Immature natural killer cell (primary cell): ENCODE results near the gene NUP58. TPM values are rescaled to one million over a fixed set of nuclear protein-coding genes. Genes with fewer than 3 reads are reported as not detected.
"Not testable (repeated sequence)": the region's sequence is repeated elsewhere in the genome, so short reads cannot be mapped to it uniquely, and the experiment has no call there.

Experiments
- DNase-seq, 3 donors: peaks; one replicate each; pipeline ENCODE4 v3.0.0; 2022; ENCODE audit warnings: mixed read lengths in 1 of 3
- H3K27ac Mint-ChIP-seq, 6 donors: one replicate each; pipeline ENCODE4 v1.8.0; 2020; ENCODE audit warnings: mixed read lengths in 6 of 6, mild to moderate bottlenecking in 5 of 6, inconsistent platforms in 4 of 6, moderate library complexity in 3 of 6
- H3K27me3 Mint-ChIP-seq, 3 donors: one replicate each; pipeline ENCODE4 v1.8.0; 2020 to 2021; ENCODE audit warnings: low read depth in 3 of 3, mild to moderate bottlenecking in 3 of 3, mixed read lengths in 3 of 3, moderate library complexity in 3 of 3, inconsistent platforms in 1 of 3
- H3K36me3 Mint-ChIP-seq, 3 donors: one replicate each; pipeline ENCODE4 v1.8.0; 2020; ENCODE audit warnings: mixed read lengths in 3 of 3, inconsistent platforms in 2 of 3, mild to moderate bottlenecking in 2 of 3
- H3K4me1 Mint-ChIP-seq, 2 donors: one replicate each; pipeline ENCODE4 v1.8.0; 2020; ENCODE audit warnings: inconsistent platforms in 2 of 2, mild to moderate bottlenecking in 2 of 2, mixed read lengths in 2 of 2, moderate library complexity in 1 of 2
- H3K4me3 Mint-ChIP-seq, 5 donors: one replicate each; pipeline ENCODE4 v1.8.0; 2020; ENCODE audit warnings: mild to moderate bottlenecking in 5 of 5, mixed read lengths in 5 of 5, inconsistent platforms in 3 of 5, moderate library complexity in 3 of 5
- H3K9me3 Mint-ChIP-seq, 6 donors: one replicate each; pipeline ENCODE4 v1.8.0; 2020; ENCODE audit warnings: mild to moderate bottlenecking in 6 of 6, mixed read lengths in 6 of 6, inconsistent platforms in 4 of 6, moderate library complexity in 3 of 6
- polyA plus RNA-seq, 3 donors: library from polyadenylated mRNA; unstranded; fragments of 300-500 nt; fragmentation: Illumina TruSeq; gene quantifications; one replicate each; pipeline ENCODE4 v1.2.3, GENCODE V29; 2021

The NUP58 gene
- polyA plus RNA-seq, 3 donors from 2014 or later, result 3.9 to 18.1 (median 11.5) TPM

DNA sequence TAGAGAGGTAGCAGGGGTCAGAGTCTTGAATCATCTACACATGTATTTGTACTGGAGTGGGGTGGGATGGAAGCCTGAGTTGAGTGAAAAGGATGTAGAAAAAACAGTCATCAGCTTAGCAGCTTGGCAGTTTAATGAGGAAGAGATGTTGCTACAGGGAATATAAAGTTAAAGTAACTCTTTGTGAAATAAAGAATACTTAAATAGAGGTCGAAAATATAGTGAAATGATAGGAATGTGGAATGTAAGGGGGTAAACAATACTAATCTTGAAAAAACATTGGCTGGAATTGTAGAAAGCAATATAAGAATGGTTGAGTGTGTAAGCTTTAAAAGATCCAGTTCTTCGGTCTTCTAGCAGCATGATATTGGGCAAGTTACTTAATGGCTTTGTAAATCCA, 22.7 kb downstream of the NUP58 start:
- no peaks in the 10 kb centered on the region for H3K9me3 Mint-ChIP-seq
- H3K36me3 Mint-ChIP-seq, result peaks cover 0 to 21% (median 9%) of the 10 kb centered on the region in 3 donors

DNA sequence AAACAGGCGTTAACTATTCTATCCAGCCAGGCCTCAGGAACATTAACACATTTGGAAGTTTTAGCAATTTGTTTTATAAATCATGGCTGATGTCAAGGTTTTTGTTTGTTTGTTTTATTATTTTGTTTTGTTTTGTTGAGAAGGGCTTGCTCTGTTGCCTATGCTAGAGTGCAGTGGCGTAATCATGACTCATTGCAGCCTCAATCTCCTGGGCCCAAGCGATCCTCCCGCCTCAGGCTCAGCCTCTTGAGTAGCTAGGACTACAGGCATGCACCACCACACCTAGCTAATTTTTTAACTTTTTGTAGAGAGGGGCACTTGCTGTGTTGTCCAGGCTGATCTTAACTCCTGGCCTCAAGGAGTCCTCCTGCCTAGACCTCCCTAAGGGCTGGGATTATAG, 28.3 kb downstream of the NUP58 start:
- H3K4me1 Mint-ChIP-seq, result peaks cover 0 to 10% of the 10 kb centered on the region in 2 donors
- peaks cover 9 to 46% (median 23%) of the 10 kb centered on the region in 3 donors for H3K36me3 Mint-ChIP-seq
- H3K9me3 Mint-ChIP-seq, result no peaks in the 10 kb centered on the region
- no peak overlapping the region for H3K4me3 Mint-ChIP-seq
- H3K27me3 Mint-ChIP-seq, result no peaks in the 10 kb centered on the region
- H3K27ac Mint-ChIP-seq, result no peak overlapping the region
- no peak for DNase-seq

More for the DNA sequence above, 22.7 kb downstream of the NUP58 start:
- Mint-ChIP-seq H3K27me3 (no peaks in the 10 kb centered on the region), H3K4me3 (no peak overlapping the region), H3K4me1 (no peaks in the 10 kb centered on the region), H3K27ac (peak overlapping the region in 2 of 6 donors; percentile 1 to 29)
- no peak for DNase-seq

DNA sequence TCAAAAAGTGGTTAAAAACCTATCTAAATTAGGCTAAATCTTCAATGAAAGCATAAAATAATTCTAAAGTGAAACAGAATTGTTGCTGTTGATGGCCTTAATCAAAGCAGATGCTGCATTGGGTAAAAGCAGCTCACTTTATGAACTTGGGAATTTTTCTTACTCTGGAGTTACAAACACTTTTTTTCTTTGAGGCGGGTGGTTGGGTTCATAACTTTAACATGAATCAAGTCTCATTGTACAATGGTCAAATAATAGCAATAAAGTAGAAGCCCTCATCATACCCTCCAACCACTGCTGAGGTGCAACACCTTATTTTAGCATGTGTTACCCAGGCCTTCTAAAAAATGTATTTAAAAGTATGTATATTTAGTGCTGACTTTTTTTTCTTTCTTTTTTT, 29.1 kb downstream of the NUP58 start:
- Mint-ChIP-seq H3K4me3 (no peak overlapping the region), H3K36me3 (peaks cover 9 to 41% (median 23%) of the 10 kb centered on the region in 3 donors), H3K9me3 (no peaks in the 10 kb centered on the region), H3K27ac (peak overlapping the region in 1 of 6 donors; percentile 17), H3K27me3 (no peaks in the 10 kb centered on the region), H3K4me1 (peaks cover 0 to 10% of the 10 kb centered on the region in 2 donors)
- no peak for DNase-seq

DNA sequence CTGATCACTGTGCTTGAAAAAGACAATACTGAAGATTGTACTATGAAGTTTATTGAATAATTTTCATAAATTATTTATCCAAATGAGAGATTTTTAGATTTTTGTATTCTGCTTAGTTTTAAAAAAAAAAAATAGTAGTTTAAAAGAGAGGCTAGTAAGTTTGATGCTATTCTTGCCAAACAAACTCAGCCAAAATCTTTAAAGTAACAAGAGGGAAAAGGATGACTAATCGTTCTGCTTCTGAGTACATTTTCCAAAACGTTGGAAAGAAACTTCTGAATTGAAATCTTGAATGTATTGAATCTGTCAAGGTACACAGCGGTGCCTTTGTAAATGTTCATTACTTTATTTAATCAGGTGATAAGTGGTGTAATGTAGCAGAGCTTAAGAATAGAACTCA, 34.4 kb downstream of the NUP58 start:
- Mint-ChIP-seq H3K27me3 (no peaks in the 10 kb centered on the region), H3K4me1 (peaks cover 0 to 10% of the 10 kb centered on the region in 2 donors), H3K27ac (no peak overlapping the region), H3K9me3 (no peaks in the 10 kb centered on the region), H3K4me3 (no peak overlapping the region), H3K36me3 (peaks cover 14 to 38% (median 21%) of the 10 kb centered on the region in 3 donors)
- no peak for DNase-seq

DNA sequence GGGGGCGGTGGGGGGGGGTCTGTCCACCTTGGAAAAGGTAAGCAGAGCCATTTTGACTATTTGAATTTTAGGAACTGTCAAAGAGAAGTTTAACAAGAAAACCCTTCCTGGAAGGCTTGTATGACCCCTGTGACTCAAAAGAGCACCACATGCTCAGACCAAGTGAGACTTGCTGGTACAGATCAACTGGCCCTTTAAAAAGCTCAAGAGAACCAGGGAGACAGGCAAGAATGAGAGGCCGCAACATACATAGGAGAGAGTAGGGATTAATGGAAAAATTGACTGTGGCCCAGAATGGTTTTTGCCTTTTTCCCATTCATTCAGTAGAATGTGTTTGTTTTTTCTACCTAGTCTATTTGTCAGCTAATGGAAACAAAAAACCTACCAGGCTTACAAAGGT, 44.2 kb downstream of the NUP58 start:
- Mint-ChIP-seq H3K4me3 (no peak overlapping the region), H3K27me3 (no peaks in the 10 kb centered on the region), H3K9me3 (no peaks in the 10 kb centered on the region), H3K36me3 (peaks cover 3 to 11% (median 7%) of the 10 kb centered on the region in 3 donors), H3K27ac (no peak overlapping the region), H3K4me1 (no peaks in the 10 kb centered on the region)
- no peak for DNase-seq

DNA sequence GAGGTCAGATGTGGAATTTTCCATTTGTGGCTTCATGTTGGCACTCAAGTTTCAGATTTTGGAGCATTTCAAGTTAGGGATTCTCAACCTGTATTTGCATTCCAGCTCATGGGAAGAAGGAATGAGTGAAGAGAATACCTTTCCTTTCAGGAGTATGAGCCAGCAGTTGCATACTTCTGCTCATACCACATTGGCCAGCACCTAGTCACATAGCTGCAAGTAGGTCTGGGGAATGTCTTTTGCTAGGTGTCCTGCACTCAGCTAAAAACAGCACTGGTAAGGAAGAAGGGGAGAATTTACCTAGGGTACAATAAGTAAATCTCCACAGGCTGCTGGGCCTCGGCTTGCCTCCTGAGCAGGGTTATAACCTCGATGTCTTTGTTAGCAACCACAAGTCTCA, 45.7 kb downstream of the NUP58 start:
- peaks cover 0 to 8% (median 4%) of the 10 kb centered on the region in 3 donors for H3K36me3 Mint-ChIP-seq

DNA sequence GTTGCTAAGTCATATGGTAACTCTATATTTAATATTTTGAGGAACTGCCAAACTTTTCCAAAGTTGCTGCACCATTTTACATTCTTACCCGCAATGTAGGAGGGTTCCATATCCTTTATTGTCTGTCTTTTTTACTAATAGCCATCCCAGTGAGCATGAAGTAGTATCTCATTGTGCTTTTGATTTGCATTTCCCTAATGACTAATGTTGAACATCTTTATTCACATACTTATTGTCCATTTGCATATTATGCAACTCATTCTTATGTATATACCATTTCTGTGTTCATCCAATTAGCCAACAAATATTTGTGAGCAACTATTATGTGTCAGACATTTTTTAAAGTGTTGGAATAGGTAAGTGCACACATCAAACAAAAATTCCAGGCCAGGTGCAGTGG, 50.0 kb downstream of the NUP58 start:
- Mint-ChIP-seq H3K4me1 (no peaks in the 10 kb centered on the region), H3K4me3 (no peak overlapping the region), H3K36me3 (no peaks in the 10 kb centered on the region), H3K27ac (no peak overlapping the region), H3K27me3 (peaks cover 4 to 14% (median 9%) of the 10 kb centered on the region in 3 donors), H3K9me3 (peaks cover 0 to 2% (median 0%) of the 10 kb centered on the region in 6 donors)
- DNase-seq, result no peak

More for the DNA sequence above, 45.7 kb downstream of the NUP58 start:
- Mint-ChIP-seq H3K9me3 (peaks cover 0 to 2% (median 0%) of the 10 kb centered on the region in 6 donors), H3K27me3 (peaks cover 0 to 2% (median 0%) of the 10 kb centered on the region in 3 donors), H3K4me3 (no peak overlapping the region), H3K4me1 (no peaks in the 10 kb centered on the region), H3K27ac (no peak overlapping the region)
- DNase-seq, result no peak

DNA sequence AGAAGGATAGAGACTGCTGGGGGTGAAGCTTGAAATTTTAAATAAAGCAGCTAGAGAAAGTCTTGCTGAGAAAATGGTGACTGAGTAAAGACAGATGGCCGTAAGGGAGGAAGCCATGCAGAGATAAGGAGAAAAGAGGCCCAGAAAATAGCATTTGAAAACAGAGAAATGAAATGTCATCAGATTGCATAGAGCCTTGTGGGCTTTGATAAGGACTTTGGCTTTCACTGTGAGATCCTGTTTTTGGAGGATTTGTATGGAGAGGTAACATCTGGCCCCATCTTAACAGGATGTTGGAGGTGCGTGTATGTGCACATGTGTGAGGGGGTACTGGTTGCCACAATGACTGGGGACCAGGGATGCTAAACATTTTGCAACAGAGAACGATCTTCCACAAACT, 50.8 kb downstream of the NUP58 start:
- no peak overlapping the region for H3K27ac Mint-ChIP-seq
- H3K4me1 Mint-ChIP-seq, result no peaks in the 10 kb centered on the region
- DNase-seq, result no peak
- peaks cover 4 to 14% (median 9%) of the 10 kb centered on the region in 3 donors for H3K27me3 Mint-ChIP-seq
- H3K4me3 Mint-ChIP-seq, result no peak overlapping the region
- H3K36me3 Mint-ChIP-seq, result no peaks in the 10 kb centered on the region
- peaks cover 0 to 2% (median 0%) of the 10 kb centered on the region in 6 donors for H3K9me3 Mint-ChIP-seq

DNA sequence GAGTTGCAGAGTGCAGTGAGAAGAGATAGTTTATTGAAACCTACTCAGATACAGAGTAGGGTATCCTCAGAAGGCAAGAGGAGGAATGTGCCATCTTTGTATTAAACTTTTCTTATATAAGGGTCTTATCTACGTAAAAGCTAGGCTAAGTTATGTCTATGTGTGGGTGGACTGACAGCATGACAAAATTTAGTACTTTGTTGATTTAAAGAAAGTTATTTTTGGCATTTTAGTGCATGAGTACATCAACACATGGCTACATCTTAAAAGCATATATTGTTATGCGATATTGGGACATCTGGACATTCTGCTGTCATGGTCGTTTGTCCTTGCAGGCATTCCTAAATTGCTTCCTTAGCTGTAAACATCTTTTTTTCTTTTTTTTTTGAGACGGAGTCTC, 51.4 kb downstream of the NUP58 start:
- no peaks in the 10 kb centered on the region for H3K36me3 Mint-ChIP-seq
- peaks cover 4 to 14% (median 9%) of the 10 kb centered on the region in 3 donors for H3K27me3 Mint-ChIP-seq
- no peak overlapping the region for H3K4me3 Mint-ChIP-seq
- no peaks in the 10 kb centered on the region for H3K4me1 Mint-ChIP-seq
- peaks cover 0 to 2% (median 0%) of the 10 kb centered on the region in 6 donors for H3K9me3 Mint-ChIP-seq
- H3K27ac Mint-ChIP-seq, result no peak overlapping the region
- DNase-seq, result no peak

DNA sequence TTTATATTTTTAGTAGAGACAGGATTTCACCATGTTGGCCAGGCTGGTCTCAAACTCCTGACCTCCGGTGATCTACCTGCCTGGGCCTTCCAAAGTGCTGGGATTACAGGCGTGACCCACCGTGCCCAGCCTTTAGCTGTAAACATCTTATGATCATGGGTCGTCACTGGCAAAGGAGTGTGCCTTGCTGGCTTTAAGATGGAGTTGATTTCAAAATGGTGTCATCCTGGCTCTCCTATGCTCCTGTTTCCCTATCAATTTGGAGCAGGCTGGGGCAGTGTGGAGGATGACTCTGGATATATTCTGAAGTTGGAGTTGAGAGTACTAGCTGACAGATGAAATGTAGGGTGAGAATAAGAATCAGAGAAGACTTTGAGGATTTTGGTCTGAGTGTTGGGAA, 51.9 kb downstream of the NUP58 start:
- H3K4me3 Mint-ChIP-seq, result no peak overlapping the region
- no peaks in the 10 kb centered on the region for H3K36me3 Mint-ChIP-seq
- no peak overlapping the region for H3K27ac Mint-ChIP-seq
- DNase-seq, result no peak
- peaks cover 4 to 14% (median 9%) of the 10 kb centered on the region in 3 donors for H3K27me3 Mint-ChIP-seq
- H3K9me3 Mint-ChIP-seq, result peaks cover 0 to 2% (median 0%) of the 10 kb centered on the region in 6 donors
- no peaks in the 10 kb centered on the region for H3K4me1 Mint-ChIP-seq

DNA sequence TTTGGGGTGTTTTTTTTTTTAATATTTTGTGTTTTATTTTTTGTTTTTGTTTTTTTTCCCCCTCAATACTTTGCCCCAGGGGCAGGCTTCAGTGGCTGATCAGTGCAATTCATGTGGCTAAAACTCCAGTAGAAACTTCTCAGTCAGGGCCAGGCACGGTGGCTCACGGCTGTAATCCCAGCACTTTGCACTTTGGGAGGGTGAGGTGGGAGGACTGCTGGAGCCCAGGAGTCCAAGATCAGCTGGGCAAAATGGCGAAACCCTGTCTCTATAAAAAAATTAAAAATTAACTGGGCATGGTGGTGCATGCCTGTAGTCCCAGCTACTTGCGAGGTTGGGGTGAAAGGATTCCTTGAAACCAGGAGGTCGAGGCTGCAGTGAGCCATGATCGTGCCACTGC, 53.0 kb downstream of the NUP58 start:
- DNase-seq, result no peak
- no peak overlapping the region for H3K4me3 Mint-ChIP-seq
- peaks cover 4 to 17% (median 9%) of the 10 kb centered on the region in 3 donors for H3K27me3 Mint-ChIP-seq
- H3K27ac Mint-ChIP-seq, result no peak overlapping the region
- peaks cover 0 to 2% (median 0%) of the 10 kb centered on the region in 6 donors for H3K9me3 Mint-ChIP-seq
- no peaks in the 10 kb centered on the region for H3K36me3 Mint-ChIP-seq
- H3K4me1 Mint-ChIP-seq, result no peaks in the 10 kb centered on the region

DNA sequence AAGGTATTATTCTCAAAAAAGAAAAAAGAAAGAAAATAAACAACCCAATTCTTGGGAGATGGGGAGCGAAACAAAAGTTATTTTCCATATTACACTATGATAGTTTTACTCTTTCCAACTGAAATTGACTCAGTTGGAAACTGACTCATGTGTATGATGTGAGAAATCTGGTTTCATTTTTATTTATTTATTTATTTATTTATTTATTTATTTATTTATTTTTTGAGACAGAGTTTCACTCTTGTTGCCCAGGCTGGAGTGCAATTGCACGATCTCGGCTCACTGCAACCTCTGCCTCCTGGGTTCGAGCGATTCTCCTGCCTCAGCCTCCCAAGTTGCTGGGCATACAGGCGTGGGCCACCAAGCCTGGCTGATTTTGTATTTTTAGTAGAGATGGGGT, 59.0 kb downstream of the NUP58 start:
- not testable (repeated sequence) for H3K4me3 Mint-ChIP-seq, H3K4me1 Mint-ChIP-seq, H3K27ac Mint-ChIP-seq, DNase-seq, H3K36me3 Mint-ChIP-seq, H3K9me3 Mint-ChIP-seq
- peaks cover 0 to 15% (median 3%) of the 10 kb centered on the region in 3 donors for H3K27me3 Mint-ChIP-seq

DNA sequence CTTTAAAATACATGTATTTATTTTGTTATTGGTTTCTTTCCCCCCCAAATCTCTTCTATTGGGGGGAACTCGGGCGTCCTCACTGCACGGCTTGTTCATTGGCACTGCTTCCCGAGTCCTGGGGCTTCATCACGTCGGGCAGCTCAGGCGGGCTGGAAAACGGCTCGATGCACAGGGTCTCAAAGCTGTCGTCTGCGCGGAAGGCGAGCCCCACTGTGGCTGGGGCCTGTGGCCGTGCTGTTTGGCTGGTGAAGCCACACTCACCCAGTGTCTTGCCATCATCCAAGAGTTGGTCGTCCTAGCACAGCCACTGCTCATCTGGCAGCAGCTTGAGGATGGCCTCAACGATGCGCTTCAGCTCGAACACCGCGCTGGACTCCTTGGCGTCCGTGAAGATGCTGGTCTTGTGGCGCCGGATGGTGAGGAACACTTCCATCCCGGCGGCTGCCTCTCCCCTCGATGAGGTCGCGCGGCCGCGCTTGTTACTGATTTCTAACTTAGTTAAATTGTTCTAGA, 64.4 kb downstream of the NUP58 start:
- no peak overlapping the region for H3K4me3 Mint-ChIP-seq
- no peaks in the 10 kb centered on the region for H3K4me1 Mint-ChIP-seq
- H3K36me3 Mint-ChIP-seq, result no peaks in the 10 kb centered on the region
- H3K27ac Mint-ChIP-seq, result no peak overlapping the region
- no peak for DNase-seq
- H3K27me3 Mint-ChIP-seq, result peaks cover 4 to 5% (median 5%) of the 10 kb centered on the region in 3 donors
- peaks cover 0 to 7% (median 2%) of the 10 kb centered on the region in 6 donors for H3K9me3 Mint-ChIP-seq

DNA sequence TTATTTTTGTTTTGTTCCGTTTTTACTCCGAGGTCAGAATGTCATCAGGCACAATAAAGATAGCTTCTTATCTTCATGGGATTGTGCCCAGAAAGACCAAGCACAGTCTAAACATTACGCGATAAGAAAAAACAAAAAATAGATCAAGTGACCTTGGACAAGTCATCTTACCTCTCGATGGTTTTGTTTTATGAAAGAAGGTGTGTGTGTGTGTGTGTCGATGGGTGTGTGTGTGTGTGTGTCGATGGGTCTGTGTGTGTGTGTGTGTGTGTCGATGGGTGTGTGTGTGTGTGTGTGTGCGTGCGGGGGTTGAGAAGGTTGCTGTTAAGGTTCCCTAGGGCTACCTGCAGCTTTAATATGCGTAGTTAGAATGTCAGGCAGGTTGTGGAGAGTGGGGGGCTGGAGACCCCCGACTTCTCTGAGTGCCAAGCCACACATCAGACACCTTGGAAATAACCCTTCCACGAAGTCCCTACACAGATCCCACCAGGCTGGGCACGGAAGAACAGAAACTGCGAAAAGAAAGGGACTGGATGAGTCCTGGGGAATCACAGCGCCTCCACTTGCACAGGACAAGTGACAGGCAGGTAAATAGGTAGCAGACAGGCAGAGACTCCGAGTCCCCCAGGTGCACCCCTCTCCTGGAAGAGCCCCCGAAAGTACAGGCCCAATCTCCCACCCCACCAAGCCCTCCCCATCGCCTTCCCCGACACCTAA, 69.9 kb downstream of the NUP58 start:
- no peak for DNase-seq
- Mint-ChIP-seq H3K36me3 (no peaks in the 10 kb centered on the region), H3K4me3 (peak overlapping the region in 2 of 5 donors; percentile 35 to 43), H3K9me3 (peaks cover 0 to 8% (median 0%) of the 10 kb centered on the region in 6 donors), H3K4me1 (peaks cover 3 to 7% of the 10 kb centered on the region in 2 donors), H3K27me3 (peaks cover 12 to 24% (median 20%) of the 10 kb centered on the region in 3 donors), H3K27ac (no peak overlapping the region)
